HG03354 (cell line): Measurements from ENCODE around the gene CORO6.
A peak's percentile ranks its signal among the peaks of the same experiment; 100 is the strongest.
"Not testable (repeated sequence)": the region's sequence is repeated elsewhere in the genome, so short reads cannot be mapped to it uniquely, and the experiment has no call there.

Experiments
- ATAC-seq: cut with Tn5 transposase; IDR thresholded peaks from one replicate; pipeline ENCODE4 v1.9.1; 2021; ENCODE audit warnings: mild to moderate bottlenecking; ENCODE audit not compliant: unreplicated experiment, poor library complexity, severe bottlenecking

Gene CORO6

GRCh38 chr17:29622337-29623282, at the start of gene CORO6:
Gene CORO6 (minus strand): TSS chr17:29622912. CDS start chr17:29621421, 1,491 bp downstream.
- ATAC-seq = peak; percentile 60

GRCh38 chr17:29671661-29672060, 48.9 kb upstream of the CORO6 start:
- ATAC-seq = no peak

GRCh38 chr17:29669266-29669665, 46.6 kb upstream of the CORO6 start:
- ATAC-seq = no peak

- ATAC-seq = no peak
Observed at GRCh38 chr17:29667969-29668368, 45.3 kb upstream of the CORO6 start.

GRCh38 chr17:29665481-29665810, 42.7 kb upstream of the CORO6 start:
- no peak for ATAC-seq

- no peak for ATAC-seq
Observed at GRCh38 chr17:29664743-29665480, 42.2 kb upstream of the CORO6 start.

GRCh38 chr17:29663155-29663554, 40.4 kb upstream of the CORO6 start:
- ATAC-seq = no peak

- ATAC-seq = no peak
Observed at GRCh38 chr17:29661213-29661612, 38.5 kb upstream of the CORO6 start.

- ATAC-seq = no peak
Observed at GRCh38 chr17:29659155-29659554, 36.4 kb upstream of the CORO6 start.

- ATAC-seq = no peak
Observed at GRCh38 chr17:29655323-29655722, 32.6 kb upstream of the CORO6 start.

- no peak for ATAC-seq
Observed at GRCh38 chr17:29653995-29654714, 31.4 kb upstream of the CORO6 start.

- no peak for ATAC-seq
Observed at GRCh38 chr17:29652976-29653375, 30.3 kb upstream of the CORO6 start.

GRCh38 chr17:29651913-29652312, 29.2 kb upstream of the CORO6 start:
- not testable (repeated sequence) for ATAC-seq

- ATAC-seq = no peak
Observed at GRCh38 chr17:29650396-29650795, 27.7 kb upstream of the CORO6 start.

- no peak for ATAC-seq
Observed at GRCh38 chr17:29649359-29649758, 26.6 kb upstream of the CORO6 start.

- no peak for ATAC-seq
Observed at GRCh38 chr17:29648005-29648404, 25.3 kb upstream of the CORO6 start.

GRCh38 chr17:29645515-29646051, 22.9 kb upstream of the CORO6 start:
- no peak for ATAC-seq

GRCh38 chr17:29643817-29644160, 21.1 kb upstream of the CORO6 start:
- no peak for ATAC-seq

GRCh38 chr17:29642171-29642611, 19.5 kb upstream of the CORO6 start:
- ATAC-seq = no peak

- ATAC-seq = no peak
Observed at GRCh38 chr17:29640981-29641642, 18.4 kb upstream of the CORO6 start.
